Lower leg skin (tissue), 4 donors: ENCODE data around the gene GPR158. TPM values are rescaled to one million over a fixed set of nuclear protein-coding genes. Genes with fewer than 3 reads are reported as not detected.

Experiments used
- DNase-seq, 2 donors: peaks; one replicate each; pipeline ENCODE4 v3.0.0-alpha.2; 2019; ENCODE audit warnings: low spot score in 2 of 2
- H3K4me3 ChIP-seq: fragments of 200-600 bp; sonication (generic); 2 replicates; pipeline ENCODE4 v1.5.1; 2017; ENCODE audit warnings: mild to moderate bottlenecking, low read depth; ENCODE audit not compliant: poor library complexity, severe bottlenecking
- POLR2A ChIP-seq, 2 donors: fragments of 450-650 bp; IDR thresholded peaks; one replicate each; pipeline ENCODE4 v1.6.1; 2016 to 2017; ENCODE audit warnings: antibody characterized with exemption in 2 of 2, mild to moderate bottlenecking in 1 of 2, moderate library complexity in 1 of 2
- WGBS, 2 donors: methylation state at CpG; one replicate each; pipeline ENCODE4 v1.1.5; 2018; 5-methylcytosine and 5-hydroxymethylcytosine counted together
- intact Hi-C: fragments of 100-400 bp; cut with DNase I; formaldehyde crosslinking; loops from one replicate; pipeline ENCODE4 v1.15.0; 2023; ENCODE audit warnings: low total_unique reads
- total RNA-seq, 4 donors: library from RNA; depleted of rRNA; stranded (reverse); fragments of >200 nt; gene quantifications; one replicate each; pipeline ENCODE4 v1.1.0, GENCODE V29; 2016
- TF ChIP-seq, protein P1 (sequence below), 3 donors: fragments of 450-650 bp; IDR thresholded peaks; one replicate each; pipeline ENCODE4 v1.5.1; 2016; ENCODE audit warnings: antibody characterized with exemption in 3 of 3, mild to moderate bottlenecking in 3 of 3, moderate library complexity in 2 of 3

GPR158 gene
- total RNA-seq, 4 donors from 2014 or later, result 0.13 TPM; not detected in 3

DNA sequence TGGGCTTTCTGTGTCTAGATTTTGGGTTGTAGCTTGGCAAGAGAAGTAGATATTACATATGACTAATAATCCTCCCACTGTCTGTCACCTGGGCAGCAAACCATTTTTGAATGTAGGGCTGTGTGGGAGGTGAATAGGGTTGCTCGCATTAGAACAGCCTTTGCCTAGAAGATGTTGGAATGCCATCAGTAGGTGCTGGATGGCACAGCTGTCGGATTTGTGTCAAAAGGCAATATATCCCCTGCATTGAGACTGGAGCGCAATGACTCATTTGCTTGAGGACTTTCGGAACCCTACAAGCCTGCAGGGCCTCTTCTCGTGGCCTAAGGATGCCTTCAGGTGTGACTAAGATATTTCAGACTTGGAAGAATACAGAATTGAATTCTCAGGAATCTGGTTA, 323.8 kb downstream of the GPR158 start:
- DNase-seq, result no peak
- intact Hi-C loops, result no loop called here
- TF ChIP-seq POLR2A (IDR thresholded peaks at IDR 0.05), result no peak
- TF ChIP-seq, protein P1, sequence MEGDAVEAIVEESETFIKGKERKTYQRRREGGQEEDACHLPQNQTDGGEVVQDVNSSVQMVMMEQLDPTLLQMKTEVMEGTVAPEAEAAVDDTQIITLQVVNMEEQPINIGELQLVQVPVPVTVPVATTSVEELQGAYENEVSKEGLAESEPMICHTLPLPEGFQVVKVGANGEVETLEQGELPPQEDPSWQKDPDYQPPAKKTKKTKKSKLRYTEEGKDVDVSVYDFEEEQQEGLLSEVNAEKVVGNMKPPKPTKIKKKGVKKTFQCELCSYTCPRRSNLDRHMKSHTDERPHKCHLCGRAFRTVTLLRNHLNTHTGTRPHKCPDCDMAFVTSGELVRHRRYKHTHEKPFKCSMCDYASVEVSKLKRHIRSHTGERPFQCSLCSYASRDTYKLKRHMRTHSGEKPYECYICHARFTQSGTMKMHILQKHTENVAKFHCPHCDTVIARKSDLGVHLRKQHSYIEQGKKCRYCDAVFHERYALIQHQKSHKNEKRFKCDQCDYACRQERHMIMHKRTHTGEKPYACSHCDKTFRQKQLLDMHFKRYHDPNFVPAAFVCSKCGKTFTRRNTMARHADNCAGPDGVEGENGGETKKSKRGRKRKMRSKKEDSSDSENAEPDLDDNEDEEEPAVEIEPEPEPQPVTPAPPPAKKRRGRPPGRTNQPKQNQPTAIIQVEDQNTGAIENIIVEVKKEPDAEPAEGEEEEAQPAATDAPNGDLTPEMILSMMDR (IDR thresholded peaks at IDR 0.05), result no peak
- WGBS, 2 donors, result 68 to 76% methylated on average over 5 of the region's 5 CpGs
- H3K4me3 ChIP-seq, result no peak overlapping the region

DNA sequence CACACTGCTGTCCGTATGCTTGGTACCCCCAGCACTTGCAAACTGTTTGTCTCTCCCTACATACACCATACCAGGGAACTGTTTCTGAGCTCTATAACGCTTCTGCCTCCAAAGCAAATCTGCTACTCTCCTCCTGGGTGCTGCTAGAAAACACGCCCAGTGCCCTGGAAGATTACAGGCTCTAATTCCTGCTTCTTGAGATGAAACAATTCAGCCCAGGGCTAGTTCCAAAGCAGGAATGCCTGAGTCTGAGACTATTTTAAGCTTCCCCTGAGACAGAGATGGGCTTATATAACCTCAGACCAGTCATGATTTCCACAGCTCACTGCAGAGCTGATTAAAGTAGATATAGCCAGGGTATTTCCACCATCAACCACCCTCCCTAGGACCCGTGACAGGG, 327.1 kb downstream of the GPR158 start:
- no peak for DNase-seq
- 44 to 45% methylated on average over 4 of the region's 4 CpGs for WGBS, 2 donors
- no peak overlapping the region for H3K4me3 ChIP-seq
- TF ChIP-seq, protein P1 (IDR thresholded peaks at IDR 0.05), result no peak
- no peak for TF ChIP-seq POLR2A (IDR thresholded peaks at IDR 0.05)
- intact Hi-C loops, result no loop called here

DNA sequence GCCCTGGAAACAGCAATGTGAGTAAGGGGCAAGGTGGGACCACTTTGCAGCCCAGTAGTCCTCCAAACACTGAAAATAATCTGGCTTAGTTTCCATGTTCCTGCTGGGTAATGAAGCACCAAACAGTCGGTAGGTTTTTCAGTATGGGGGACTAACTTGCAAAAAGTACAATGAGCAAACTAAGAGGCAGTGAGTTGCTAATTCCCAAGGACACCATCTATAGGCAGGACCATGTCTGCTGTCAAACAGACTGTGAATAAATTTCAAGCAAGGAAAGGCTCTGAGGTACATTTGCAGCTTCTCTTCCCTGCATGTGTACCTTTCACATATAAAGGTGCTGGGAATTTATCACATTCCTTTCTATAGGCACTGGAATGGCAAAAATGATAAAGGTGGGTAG, 327.7 kb downstream of the GPR158 start:
- DNase-seq, result no peak
- 26 to 50% methylated on average over 1 of the region's 1 CpG for WGBS, 2 donors
- no peak overlapping the region for H3K4me3 ChIP-seq
- intact Hi-C loops, result no loop called here
- TF ChIP-seq, protein P1 (IDR thresholded peaks at IDR 0.05), result no peak
- TF ChIP-seq POLR2A (IDR thresholded peaks at IDR 0.05), result no peak

DNA sequence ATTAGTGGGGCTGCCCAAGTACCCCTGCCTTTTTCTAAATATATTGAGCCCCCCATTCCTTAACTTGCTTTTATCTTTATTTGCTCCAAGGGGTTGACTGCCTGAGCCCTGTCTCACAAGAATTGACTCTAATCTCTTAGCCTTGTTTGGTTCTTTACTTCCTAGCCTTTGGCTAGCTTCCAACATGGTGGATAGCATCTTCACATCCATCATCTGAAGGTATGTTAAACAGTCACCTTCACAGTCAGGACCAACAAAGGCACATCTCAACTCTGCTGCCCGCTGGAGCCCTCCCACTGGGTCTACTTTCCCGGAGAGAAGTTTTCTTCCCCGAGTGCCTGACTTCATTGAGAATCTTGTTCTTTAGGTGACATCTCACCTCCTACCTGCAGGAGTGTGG, 329.5 kb downstream of the GPR158 start:
- intact Hi-C loops, result no loop called here
- DNase-seq, result no peak
- WGBS, 2 donors, result 91 to 92% methylated on average over 3 of the region's 3 CpGs
- no peak for TF ChIP-seq POLR2A (IDR thresholded peaks at IDR 0.05)
- TF ChIP-seq, protein P1 (IDR thresholded peaks at IDR 0.05), result no peak
- no peak overlapping the region for H3K4me3 ChIP-seq

DNA sequence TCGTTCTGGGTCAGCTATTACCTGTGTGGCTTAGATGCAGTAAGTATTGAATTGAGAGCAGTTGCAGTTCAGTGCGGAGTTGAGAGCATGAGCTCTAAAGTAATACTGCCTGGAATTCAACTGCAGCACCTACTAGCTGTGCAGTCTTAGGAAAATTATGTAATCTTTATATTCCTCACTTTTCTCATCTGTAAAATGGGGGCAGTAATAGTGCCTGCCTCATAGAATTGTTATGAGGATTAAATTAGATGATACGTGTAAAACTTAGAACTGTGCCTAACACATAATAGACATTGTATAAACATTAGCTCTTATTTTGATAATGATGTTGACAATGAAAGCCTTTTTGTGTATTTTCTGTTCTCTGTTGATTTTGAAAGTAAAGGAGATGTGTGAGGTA, 330.0 kb downstream of the GPR158 start:
- no peak for TF ChIP-seq POLR2A (IDR thresholded peaks at IDR 0.05)
- TF ChIP-seq, protein P1 (IDR thresholded peaks at IDR 0.05), result no peak
- intact Hi-C loops, result no loop called here
- no peak overlapping the region for H3K4me3 ChIP-seq
- WGBS, 2 donors, result 89 to 93% methylated on average over 3 of the region's 3 CpGs
- DNase-seq, result no peak

DNA sequence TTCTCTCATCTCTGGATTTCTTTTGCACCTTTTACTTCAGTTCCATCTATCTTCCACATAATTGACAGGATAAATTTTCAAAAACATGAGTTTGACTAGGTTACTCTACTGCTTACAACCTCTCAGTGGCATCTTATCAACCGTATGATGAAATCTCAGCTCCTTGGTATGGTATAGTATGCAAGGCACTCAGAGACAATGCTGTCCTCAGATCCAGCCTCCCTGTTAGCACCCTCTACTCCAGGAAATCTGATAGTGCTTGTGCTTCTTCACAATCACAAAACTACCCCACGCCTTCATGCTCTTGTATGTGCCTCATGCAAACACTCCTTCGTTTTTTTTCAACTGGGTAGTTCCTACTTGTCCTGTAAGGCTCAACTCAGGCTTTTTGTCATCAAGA, 330.7 kb downstream of the GPR158 start:
- 81% methylated on average over 3 of the region's 3 CpGs for WGBS, 2 donors
- DNase-seq, result no peak
- H3K4me3 ChIP-seq, result no peak overlapping the region
- TF ChIP-seq POLR2A (IDR thresholded peaks at IDR 0.05), result no peak
- TF ChIP-seq, protein P1 (IDR thresholded peaks at IDR 0.05), result no peak
- intact Hi-C loops, result no loop called here
